H1 (cell line): ENCODE results near the gene ZNF184. TPM values are rescaled to one million over a fixed set of nuclear protein-coding genes. Genes with fewer than 3 reads are reported as not detected.

Source experiments
- CTCF ChIA-PET: fragments of 300-600 bp; sonication (Branson Sonifier 250); formaldehyde crosslinking; loops from one replicate; lab custom pipeline; 2021; ENCODE audit not compliant: partially characterized antibody; lab: Charles Lee
- POLR2A ChIA-PET: fragments of 300-600 bp; sonication (Branson Sonifier 250); formaldehyde crosslinking; loops from one replicate; lab custom pipeline; 2021; ENCODE audit warnings: inconsistent platforms; ENCODE audit not compliant: partially characterized antibody; lab: Charles Lee
- DNase-seq, 2 experiments: peaks; one replicate each; pipeline versions ENCODE4 v3.0.0 to v3.0.0-alpha.2; 2010 to 2022; ENCODE audit warnings: low spot score in 2 of 2, low read depth in 1 of 2, mixed read lengths in 1 of 2
- FAIRE-seq: peaks from 2 replicates; lab custom pipeline; 2011; peaks lifted over from hg19 to GRCh38; lab: Jason Lieb, UNC
- H2AFZ ChIP-seq: 2 replicates; pipeline ENCODE4 v1.8.1; 2012; ENCODE audit warnings: low read length, inconsistent platforms
- H2AK5ac ChIP-seq: 2 replicates; pipeline ENCODE4 v1.6.1; 2013; ENCODE audit warnings: low read depth, low read length
- H2BK120ac ChIP-seq: replicated peaks from 2 replicates; pipeline ENCODE3; 2013; ENCODE audit warnings: low read depth, low read length, inconsistent platforms
- H2BK12ac ChIP-seq: 2 replicates; pipeline ENCODE4 v1.6.1; 2013; ENCODE audit warnings: low read depth, low read length
- H2BK15ac ChIP-seq: 2 replicates; pipeline ENCODE4 v1.6.1; 2013; ENCODE audit warnings: low read length
- H2BK20ac ChIP-seq: 2 replicates; pipeline ENCODE4 v1.6.1; 2013; ENCODE audit warnings: low read length
- H2BK5ac ChIP-seq: 2 replicates; pipeline ENCODE4 v1.6.1; 2013; ENCODE audit warnings: low read depth, low read length
- H3K14ac ChIP-seq: 2 replicates; pipeline ENCODE4 v1.6.1; 2013; ENCODE audit warnings: inconsistent platforms; ENCODE audit not compliant: insufficient read length
- H3K18ac ChIP-seq: 2 replicates; pipeline ENCODE4 v1.6.1; 2013; ENCODE audit warnings: low read length; ENCODE audit errors: extremely low read depth
- H3K23ac ChIP-seq: 2 replicates; pipeline ENCODE4 v1.6.1; 2013; ENCODE audit warnings: inconsistent platforms; ENCODE audit not compliant: insufficient read length
- H3K23me2 ChIP-seq: 2 replicates; pipeline ENCODE4 v1.6.1; 2013; ENCODE audit warnings: low read depth, low read length
- H3K27ac ChIP-seq: 2 replicates; pipeline ENCODE4 v1.6.1; 2011; ENCODE audit warnings: low read depth, low read length, inconsistent platforms
- H3K27me3 ChIP-seq, 4 experiments: replicated peaks in 1 of 4; 1 replicate in 1 of 4; 2 replicates in 3 of 4; pipeline versions ENCODE4 v1.6.1 to v1.8.1; 2011 to 2013; ENCODE audit warnings: low read length in 3 of 4, mild to moderate bottlenecking in 3 of 4, inconsistent platforms in 2 of 4, mixed read lengths in 2 of 4, moderate library complexity in 1 of 4; ENCODE audit not compliant: control insufficient read depth in 3 of 4, insufficient read depth in 3 of 4; ENCODE audit errors: extremely low read depth in 1 of 4
- H3K36me3 ChIP-seq, 4 experiments: 2 replicates each; pipeline versions ENCODE4 v1.6.1 to v1.8.1; 2011 to 2013; ENCODE audit warnings: mild to moderate bottlenecking in 4 of 4, low read length in 3 of 4, moderate library complexity in 2 of 4, control low read depth in 1 of 4, inconsistent platforms in 1 of 4; ENCODE audit not compliant: insufficient read depth in 4 of 4, control insufficient read depth in 2 of 4
- H3K4ac ChIP-seq: replicated peaks from 2 replicates; pipeline ENCODE3; 2013; ENCODE audit warnings: low read length, low read depth, mixed read lengths, inconsistent platforms; ENCODE audit not compliant: insufficient read length
- H3K4me1 ChIP-seq, 4 experiments: replicated peaks in 1 of 4; 1 replicate in 1 of 4; 2 replicates in 3 of 4; pipeline versions ENCODE4 v1.6.1 to v1.8.1; 2011 to 2013; ENCODE audit warnings: low read length in 3 of 4, inconsistent platforms in 2 of 4, mixed read lengths in 1 of 4; ENCODE audit not compliant: insufficient read depth in 4 of 4, control insufficient read depth in 3 of 4
- H3K4me2 ChIP-seq, 2 experiments: 2 replicates each; pipeline versions ENCODE4 v1.6.1 to v1.8.1; 2011 to 2013; ENCODE audit warnings: low read depth in 2 of 2, low read length in 2 of 2, control low read depth in 1 of 2, inconsistent platforms in 1 of 2, mild to moderate bottlenecking in 1 of 2; ENCODE audit not compliant: insufficient read depth in 1 of 2
- H3K4me3 ChIP-seq, 4 experiments: fragments of 200-600, 300-600 bp in 1 of 4; sonication (generic), shearing (Covaris generic), sonication (Bioruptor Twin) in 1 of 4; 2 replicates each; pipeline versions ENCODE4 v1.5.1 to v1.8.1; 2011 to 2016; ENCODE audit warnings: low read length in 4 of 4, low read depth in 3 of 4, control low read depth in 2 of 4, inconsistent platforms in 2 of 4, mild to moderate bottlenecking in 2 of 4, mixed read lengths in 1 of 4, moderate library complexity in 1 of 4; ENCODE audit not compliant: insufficient read depth in 2 of 4; ENCODE audit errors: extremely low read depth in 1 of 4
- H3K56ac ChIP-seq: replicated peaks from 2 replicates; pipeline ENCODE3; 2013; ENCODE audit warnings: low read depth, mild to moderate bottlenecking, mixed read lengths, low read length, inconsistent platforms; ENCODE audit not compliant: insufficient read length
- H3K79me1 ChIP-seq: 2 replicates; pipeline ENCODE4 v1.6.1; 2013; ENCODE audit warnings: low read depth, low read length, control low read depth
- H3K79me2 ChIP-seq, 2 experiments: 2 replicates each; pipeline versions ENCODE4 v1.6.1 to v1.8.1; 2012 to 2013; ENCODE audit warnings: low read length in 2 of 2, mild to moderate bottlenecking in 2 of 2, inconsistent platforms in 1 of 2; ENCODE audit not compliant: insufficient read depth in 2 of 2, control insufficient read depth in 1 of 2
- H3K9ac ChIP-seq, 4 experiments: replicated peaks in 1 of 4; 1 replicate in 1 of 4; 2 replicates in 3 of 4; pipeline versions ENCODE4 v1.6.1 to v1.8.1; 2011 to 2013; ENCODE audit warnings: low read depth in 3 of 4, low read length in 3 of 4, control low read depth in 2 of 4, mild to moderate bottlenecking in 2 of 4, moderate library complexity in 2 of 4, inconsistent platforms in 1 of 4; ENCODE audit errors: extremely low read depth in 1 of 4
- H3K9me3 ChIP-seq, 2 experiments: 2 replicates each; pipeline versions ENCODE4 v1.6.1 to v1.8.1; 2012 to 2013; ENCODE audit warnings: mild to moderate bottlenecking in 2 of 2, moderate library complexity in 2 of 2, control low read depth in 1 of 2, inconsistent platforms in 1 of 2, low read depth in 1 of 2, low read length in 1 of 2, mixed read lengths in 1 of 2; ENCODE audit not compliant: insufficient read depth in 2 of 2
- H4K20me1 ChIP-seq, 2 experiments: replicated peaks in 1 of 2; 2 replicates each; pipeline versions ENCODE3 to v1.8.1; 2011 to 2013; ENCODE audit warnings: inconsistent platforms in 2 of 2, low read length in 2 of 2, mild to moderate bottlenecking in 1 of 2; ENCODE audit not compliant: insufficient read depth in 2 of 2, control insufficient read depth in 1 of 2
- H4K5ac ChIP-seq: 2 replicates; pipeline ENCODE4 v1.6.1; 2013; ENCODE audit warnings: low read length, low read depth, mixed read lengths, inconsistent platforms; ENCODE audit not compliant: insufficient read length
- H4K8ac ChIP-seq: 2 replicates; pipeline ENCODE4 v1.8.0; 2013; ENCODE audit warnings: mild to moderate bottlenecking, moderate library complexity, low read length, inconsistent platforms; ENCODE audit not compliant: insufficient read depth; ENCODE audit errors: extremely low read depth
- H4K91ac ChIP-seq: replicated peaks from 2 replicates; pipeline ENCODE3; 2013; ENCODE audit warnings: low read length, mixed read lengths, inconsistent platforms; ENCODE audit not compliant: insufficient read length
- CEBPB ChIP-seq: IDR thresholded peaks from 2 replicates; pipeline ENCODE4 v1.6.1; 2012; ENCODE audit warnings: low read depth, low read length
- CREB1 ChIP-seq: IDR thresholded peaks from 2 replicates; pipeline ENCODE4 v1.6.1; 2012; ENCODE audit warnings: inconsistent platforms
- CTCF ChIP-seq, 3 experiments: IDR thresholded peaks; 1 replicate in 2 of 3; 2 replicates in 1 of 3; pipeline versions ENCODE4 v1.5.1 to v1.6.1; 2011; ENCODE audit warnings: low read length in 3 of 3, mild to moderate bottlenecking in 3 of 3, inconsistent platforms in 2 of 3, low read depth in 1 of 3, moderate library complexity in 1 of 3; ENCODE audit not compliant: insufficient read depth in 1 of 3; ENCODE audit errors: control extremely low read depth in 1 of 3
- SIX5 ChIP-seq: IDR thresholded peaks from 2 replicates; pipeline ENCODE4 v1.6.1; 2011; ENCODE audit warnings: mild to moderate bottlenecking, low read depth, low read length
- WGBS, 2 experiments: shearing (Covaris generic) in 1 of 2; methylation state at CpG; one replicate each; pipeline versions ENCODE4 v1.1.6 to v1.1.7; 2013 to 2015; ENCODE audit warnings: low lambda C conversion rate in 2 of 2, mixed read lengths in 2 of 2, inconsistent platforms in 1 of 2, low coverage in 1 of 2, missing lambda C conversion rate in 1 of 2; ENCODE audit not compliant: insufficient replicate concordance in 2 of 2, insufficient coverage in 1 of 2, insufficient read length in 1 of 2; ENCODE audit errors: extremely low coverage in 1 of 2, missing lambda C conversion rate in 1 of 2; 5-methylcytosine and 5-hydroxymethylcytosine counted together
- polyA plus RNA-seq, 7 experiments: library from polyadenylated mRNA; depleted of rRNA in 3 of 7; stranded (reverse) in 5 of 7; unstranded in 2 of 7; fragments of >200 nt in 5 of 7; fragments of 200-250 nt in 2 of 7; gene quantifications; 1 replicate in 5 of 7; 2 replicates in 1 of 7; 4 replicates in 1 of 7; pipeline versions ENCODE4 v1.2.1 to v1.2.3, GENCODE V29; 2011 to 2013; ENCODE audit warnings: missing spikeins in 2 of 7, mixed read lengths in 2 of 7
- total RNA-seq: library from RNA; stranded (reverse); fragmentation: NEBNext Ultra II Directional; extraction: Animal tissue kit (Norgen Biotek cat#: 25700); gene quantifications from 2 replicates; pipeline ENCODE4 v1.2.1, GENCODE V29; 2021

ZNF184 gene
- total and polyA plus RNA-seq, 2 of the 8 experiments (the other 6 are each of a cell fraction or from before 2014, with no cell fraction given), result 1.9 to 12.3 TPM

GRCh38 chr6:27422651-27423332 is 50.1 kb downstream of the ZNF184 start:
- H3K14ac ChIP-seq, result no peak overlapping the region
- H3K27ac ChIP-seq, result no peak overlapping the region
- H2BK120ac ChIP-seq, result no peak overlapping the region
- DNase-seq (peak; percentile 17 to 52), FAIRE-seq (peak; percentile 13)
- H4K8ac ChIP-seq, result peak overlapping the region; percentile 94; the same call in 1 of the 2 replicates
- no peak overlapping the region; the same call in 1 of the 2 replicates for H2BK15ac ChIP-seq
- no peaks in the 10 kb centered on the region for H4K20me1 ChIP-seq
- H3K9ac ChIP-seq, result no peak overlapping the region
- ChIA-PET CTCF (no interaction called here), POLR2A (interaction anchor here (0.8 to 1.5 kb wide), 7 partner anchors 22 to 444 kb away, joined by 3 to 5 read pairs (median 4); partner anchors contain the start of genes ZNF184 and ZNF391)
- H3K4me3 ChIP-seq, result peak overlapping the region in 3 of 4 experiments; percentile 10 to 47 (median 43); a peak in 5 of 8 replicates
- no peaks in the 10 kb centered on the region for H3K36me3 ChIP-seq
- H2AK5ac ChIP-seq, result no peak overlapping the region
- no peak overlapping the region for H2BK20ac ChIP-seq
- no peak overlapping the region; the same call in 1 of the 2 replicates for H2BK12ac ChIP-seq
- no peak for TF ChIP-seq CEBPB
- no peak for TF ChIP-seq CTCF (IDR thresholded peaks at IDR 0.05; ENCODE audit: control extremely low read depth in 1 of 3, insufficient read depth in 1 of 3, low read depth in 1 of 3, low read length in 3 of 3)
- TF ChIP-seq SIX5, result peak; percentile 64
- TF ChIP-seq CREB1, result peak; percentile 83
- no peak overlapping the region for H4K91ac ChIP-seq
- H2BK5ac ChIP-seq, result no peak overlapping the region
- no peak overlapping the region for H3K23ac ChIP-seq
- H3K4me2 ChIP-seq, result peak overlapping the region; percentile 22 to 70; a peak in 3 of 4 replicates
- H3K23me2 ChIP-seq, result no peaks in the 10 kb centered on the region
- H2AFZ ChIP-seq, result peak overlapping the region; percentile 25; the same call in 1 of the 2 replicates
- no peaks in the 10 kb centered on the region for H3K79me1 ChIP-seq
- H3K18ac ChIP-seq, result no peak overlapping the region
- peaks cover 0 to 3% of the 10 kb centered on the region in 2 experiments; a peak in 2 of 4 replicates for H3K9me3 ChIP-seq
- 83% methylated on average over 32 of the region's 32 CpGs; no CpG with 5 or more reads in 1 of the 2 experiments for whole genome bisulfite sequencing, 2 experiments
- peaks cover 0 to 2% (median 0%) of the 10 kb centered on the region in 4 experiments; a peak in 1 of 7 replicates for H3K4me1 ChIP-seq
- H3K27me3 ChIP-seq, result no peaks in the 10 kb centered on the region
- no peaks in the 10 kb centered on the region for H3K79me2 ChIP-seq
- no peak overlapping the region for H3K4ac ChIP-seq
- H3K56ac ChIP-seq, result no peak overlapping the region
- H4K5ac ChIP-seq, result no peak overlapping the region
